HCT116 (cell line): ENCODE data around the gene RPS24. TPM values are rescaled to one million over a fixed set of nuclear protein-coding genes. Genes with fewer than 3 reads are reported as not detected.

ENCODE experiments used
- ATAC-seq: fragments of 200-7000 bp; cut with Tn5 transposase; 2 replicates; pipeline ENCODE4 v1.9.1; 2020; ENCODE audit warnings: mild to moderate bottlenecking, moderate library complexity
- BruUV-seq: library from RNA; stranded (reverse); fragments of 400-500 nt; replicated peaks from 2 replicates; lab custom pipeline; 2021; lab: Mats Ljungman, UMichigan
- CTCF ChIA-PET: fragments of 300-600 bp; sonication (Branson Sonifier 250); formaldehyde crosslinking; loops from one replicate; lab custom pipeline; 2021; ENCODE audit warnings: antibody characterized with exemption; lab: Charles Lee
- POLR2A ChIA-PET: fragments of 300-600, 350-600 bp; sonication (Branson Sonifier 250); formaldehyde crosslinking; loops from one replicate; lab custom pipeline; 2021; ENCODE audit warnings: antibody characterized with exemption; lab: Charles Lee
- RAD21 ChIA-PET, 2 experiments: fragments of 300-600 bp; sonication (Branson Sonifier 250); formaldehyde crosslinking; loops; one replicate each; lab custom pipeline; 2023; ENCODE audit warnings: low total read pairs in 2 of 2; ENCODE audit not compliant: uncharacterized antibody in 2 of 2, unreplicated experiment in 2 of 2, low non-redundant PET in 1 of 2; lab: Charles Lee
- DNase-seq: peaks from one replicate; pipeline ENCODE4 v3.0.0-alpha.2; 2010; ENCODE audit warnings: low read depth, low spot score
- H2AFZ ChIP-seq: fragments of 200-600 bp; shearing (Covaris generic), sonication (generic); 2 replicates; pipeline ENCODE4 v1.6.1; 2017; ENCODE audit warnings: low read depth, mixed run types, mixed read lengths, antibody characterized with exemption, low read length; ENCODE audit not compliant: poor library complexity, severe bottlenecking
- H3K27ac ChIP-seq: 2 replicates; pipeline ENCODE4 v1.5.1; 2012; ENCODE audit warnings: low read depth, low read length
- H3K27me3 ChIP-seq: fragments of 200-600 bp; sonication (generic); 2 replicates; pipeline ENCODE4 v1.6.1; 2016; ENCODE audit warnings: mixed run types, low read length, mixed read lengths; ENCODE audit not compliant: insufficient read depth
- H3K36me3 ChIP-seq, 2 experiments: fragments of 200-500 bp in 1 of 2; fragments of 200-600 bp in 1 of 2; sonication (Bioruptor generic) in 1 of 2; sonication (generic) in 1 of 2; 2 replicates each; pipeline versions ENCODE4 v1.5.1 to v1.6.1; 2014 to 2016; ENCODE audit warnings: low read length in 2 of 2, inconsistent platforms in 1 of 2, mixed read lengths in 1 of 2, mixed run types in 1 of 2; ENCODE audit not compliant: insufficient read depth in 2 of 2, control insufficient read depth in 1 of 2
- H3K4me1 ChIP-seq, 2 experiments: fragments of 200-600 bp in 1 of 2; sonication (generic) in 1 of 2; 2 replicates each; pipeline versions ENCODE4 v1.5.1 to v1.6.1; 2012 to 2017; ENCODE audit warnings: low read length in 2 of 2, inconsistent platforms in 1 of 2, mild to moderate bottlenecking in 1 of 2, mixed read lengths in 1 of 2, mixed run types in 1 of 2, moderate library complexity in 1 of 2; ENCODE audit not compliant: insufficient read depth in 2 of 2, control insufficient read depth in 1 of 2
- H3K4me2 ChIP-seq: fragments of 200-600 bp; sonication (generic); 2 replicates; pipeline ENCODE4 v1.6.1; 2017; ENCODE audit warnings: mixed run types, low read length, mixed read lengths
- H3K4me3 ChIP-seq, 2 experiments: fragments of 200-600 bp in 1 of 2; sonication (generic) in 1 of 2; replicated peaks in 1 of 2; 2 replicates each; pipeline ENCODE4 v1.5.1; 2011 to 2016; ENCODE audit warnings: low read length in 2 of 2, control low read depth in 1 of 2, low read depth in 1 of 2, mild to moderate bottlenecking in 1 of 2, mixed read lengths in 1 of 2, mixed run types in 1 of 2
- H3K79me2 ChIP-seq: fragments of 200-600 bp; sonication (generic); 2 replicates; pipeline ENCODE4 v1.6.1; 2017; ENCODE audit warnings: mild to moderate bottlenecking, mixed run types, low read length, moderate library complexity, mixed read lengths; ENCODE audit not compliant: insufficient read depth
- H3K9ac ChIP-seq: fragments of 200-600 bp; sonication (generic); 2 replicates; pipeline ENCODE4 v1.6.1; 2016; ENCODE audit warnings: low read length, mixed read lengths
- H3K9me2 ChIP-seq: fragments of 200-600 bp; sonication (generic), shearing (Covaris generic); 2 replicates; pipeline ENCODE4 v1.6.1; 2017; ENCODE audit warnings: mixed run types, mild to moderate bottlenecking, moderate library complexity; ENCODE audit not compliant: insufficient read depth
- H3K9me3 ChIP-seq, 2 experiments: fragments of 200-500 bp in 1 of 2; fragments of 200-600 bp in 1 of 2; sonication (Bioruptor generic) in 1 of 2; sonication (generic) in 1 of 2; 2 replicates each; pipeline ENCODE4 v1.6.1; 2014 to 2017; ENCODE audit warnings: low read length in 2 of 2, mixed read lengths in 2 of 2, inconsistent platforms in 1 of 2, low read depth in 1 of 2, mild to moderate bottlenecking in 1 of 2, mixed run types in 1 of 2, moderate library complexity in 1 of 2; ENCODE audit not compliant: control insufficient read depth in 1 of 2, insufficient read depth in 1 of 2
- H4K20me1 ChIP-seq: fragments of 200-600 bp; sonication (generic), shearing (Covaris generic); 2 replicates; pipeline ENCODE4 v1.6.1; 2017; ENCODE audit warnings: mixed run types, mild to moderate bottlenecking, moderate library complexity; ENCODE audit not compliant: insufficient read depth
- CBX3 ChIP-seq: IDR thresholded peaks from 2 replicates; pipeline ENCODE4 v1.6.1; 2012; ENCODE audit warnings: low read depth
- EGR1 ChIP-seq: IDR thresholded peaks from 2 replicates; pipeline ENCODE4 v1.6.1; 2012; ENCODE audit warnings: low read depth
- EZH2 ChIP-seq: fragments of 200-600 bp; sonication (generic); IDR thresholded peaks from 2 replicates; pipeline ENCODE4 v1.6.1; 2017; ENCODE audit warnings: antibody characterized with exemption, mixed run types
- EZH2phosphoT487 ChIP-seq: fragments of 200-600 bp; IDR thresholded peaks from 2 replicates; pipeline ENCODE4 v1.6.1; 2018; ENCODE audit warnings: antibody characterized with exemption, borderline replicate concordance
- FOSL1 ChIP-seq: IDR thresholded peaks from 2 replicates; pipeline ENCODE4 v1.6.1; 2012; ENCODE audit warnings: low read depth
- JUND ChIP-seq: IDR thresholded peaks from 2 replicates; pipeline ENCODE4 v1.6.1; 2012
- POLR2A ChIP-seq: IDR thresholded peaks from 2 replicates; pipeline ENCODE4 v1.7.0; 2011; ENCODE audit warnings: borderline replicate concordance; ENCODE audit not compliant: insufficient read depth, insufficient read length; ENCODE audit errors: extremely low read depth
- POLR2AphosphoS5 ChIP-seq: IDR thresholded peaks from 2 replicates; pipeline ENCODE4 v1.6.1; 2011; ENCODE audit warnings: mild to moderate bottlenecking, low read depth, low read length, moderate library complexity
- RAD21 ChIP-seq: IDR thresholded peaks from 2 replicates; pipeline ENCODE4 v1.6.1; 2012; ENCODE audit warnings: low read depth, mild to moderate bottlenecking
- SIN3A ChIP-seq: IDR thresholded peaks from 2 replicates; pipeline ENCODE4 v1.6.1; 2012; ENCODE audit warnings: low read depth
- SRF ChIP-seq: IDR thresholded peaks from 2 replicates; pipeline ENCODE4 v1.6.1; 2012; ENCODE audit warnings: low read depth
- ZBTB33 ChIP-seq: IDR thresholded peaks from 2 replicates; pipeline ENCODE4 v1.6.1; 2011; ENCODE audit warnings: mild to moderate bottlenecking, low read length, moderate library complexity; ENCODE audit not compliant: insufficient replicate concordance; ENCODE audit errors: extremely low read depth
- ZNF274 ChIP-seq: fragments of 200-500 bp; sonication (Bioruptor generic); IDR thresholded peaks from 2 replicates; pipeline ENCODE4 v1.6.1; 2014; ENCODE audit warnings: mild to moderate bottlenecking, low read depth, low read length, inconsistent platforms
- intact Hi-C: fragments of 100-400 bp; cut with micrococcal nuclease; formaldehyde crosslinking; loops from 2 replicates; pipeline ENCODE4 v1.10.0; 2022
- total RNA-seq: library from RNA; stranded (reverse); gene quantifications from one replicate; pipeline ENCODE4 v1.2.1, GENCODE V29; 2021; ENCODE audit not compliant: unreplicated experiment
- TF ChIP-seq, protein P1 (sequence below), 3 experiments: fragments of 200-600 bp in 1 of 3; sonication (generic) in 1 of 3; IDR thresholded peaks in 2 of 3; conservative IDR thresholded peaks in 1 of 3; 2 replicates each; pipeline ENCODE4 v1.5.1; 2012 to 2017; ENCODE audit warnings: low read depth in 2 of 3, low read length in 2 of 3, antibody characterized with exemption in 1 of 3, borderline replicate concordance in 1 of 3, control low read depth in 1 of 3, mild to moderate bottlenecking in 1 of 3, mixed read lengths in 1 of 3, mixed run types in 1 of 3, moderate library complexity in 1 of 3; ENCODE audit not compliant: insufficient read depth in 1 of 3
- TF ChIP-seq, protein P2 (sequence below): IDR thresholded peaks from 2 replicates; pipeline ENCODE4 v1.6.1; 2012

RPS24 gene
- total RNA-seq, 1 experiment from 2014 or later, result 1,764 TPM

DNA sequence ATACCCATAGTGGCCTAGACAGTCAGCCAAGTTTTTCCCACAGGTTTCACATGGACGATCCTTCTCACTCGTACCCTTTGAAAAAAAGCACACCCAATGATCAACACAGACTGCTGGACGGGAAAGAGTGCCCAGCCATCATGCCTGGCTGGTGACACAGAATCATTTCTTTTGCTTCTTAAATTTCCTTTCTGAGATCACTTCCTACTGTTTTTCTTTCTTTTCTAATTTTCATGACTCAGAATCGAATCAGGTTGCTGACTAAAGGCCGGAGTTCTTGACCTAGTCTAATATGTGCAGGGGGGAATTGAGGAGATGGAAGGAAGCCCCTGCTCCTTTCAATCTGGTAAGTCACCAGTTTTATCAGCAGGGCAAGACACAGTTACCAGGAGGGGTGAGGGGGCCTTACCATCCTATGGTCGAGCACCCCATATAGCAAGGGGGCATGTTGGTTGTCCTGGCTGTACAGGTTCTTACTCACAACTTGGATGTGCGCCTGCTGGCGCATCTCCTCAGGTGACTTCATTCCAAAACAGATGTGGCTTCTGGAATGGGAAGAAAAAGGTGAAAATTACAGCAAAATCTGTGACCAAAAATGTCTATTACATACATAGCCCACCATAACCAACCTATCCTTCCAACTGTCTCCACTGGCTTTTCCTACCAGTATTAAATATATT lies 7.8 kb upstream of the RPS24 start:
- no peak overlapping the region for H3K4me3 ChIP-seq
- BruUV-seq, result no TSS peak
- ChIA-PET POLR2A (no interaction called here), RAD21 (no interaction called here), CTCF (no interaction called here)
- H4K20me1 ChIP-seq, result no peaks in the 10 kb centered on the region
- H3K4me1 ChIP-seq, result peaks cover 3 to 36% of the 10 kb centered on the region in 2 experiments
- no peak overlapping the region for H2AFZ ChIP-seq
- H3K79me2 ChIP-seq, result peaks cover 29% of the 10 kb centered on the region
- no peak for TF ChIP-seq EZH2phosphoT487
- TF ChIP-seq POLR2A, result no peak
- TF ChIP-seq ZNF274, result no peak
- TF ChIP-seq FOSL1, result peak; percentile 60
- peak; percentile 9; the same call in 1 of the 2 replicates for TF ChIP-seq JUND
- TF ChIP-seq SIN3A, result no peak
- H3K9ac ChIP-seq, result no peak overlapping the region
- no peak overlapping the region for H3K27ac ChIP-seq
- H3K9me2 ChIP-seq, result no peaks in the 10 kb centered on the region
- H3K4me2 ChIP-seq, result no peak overlapping the region
- H3K9me3 ChIP-seq, result no peaks in the 10 kb centered on the region
- intact Hi-C loops, result loop anchor here (5.0 kb wide), 2 partner anchors 119 to 859 kb away; no protein-coding TSS in a partner anchor
- DNase-seq (no peak), ATAC-seq (no peak)
- H3K27me3 ChIP-seq, result no peaks in the 10 kb centered on the region
- H3K36me3 ChIP-seq, result peaks cover 42 to 45% of the 10 kb centered on the region in 2 experiments

DNA sequence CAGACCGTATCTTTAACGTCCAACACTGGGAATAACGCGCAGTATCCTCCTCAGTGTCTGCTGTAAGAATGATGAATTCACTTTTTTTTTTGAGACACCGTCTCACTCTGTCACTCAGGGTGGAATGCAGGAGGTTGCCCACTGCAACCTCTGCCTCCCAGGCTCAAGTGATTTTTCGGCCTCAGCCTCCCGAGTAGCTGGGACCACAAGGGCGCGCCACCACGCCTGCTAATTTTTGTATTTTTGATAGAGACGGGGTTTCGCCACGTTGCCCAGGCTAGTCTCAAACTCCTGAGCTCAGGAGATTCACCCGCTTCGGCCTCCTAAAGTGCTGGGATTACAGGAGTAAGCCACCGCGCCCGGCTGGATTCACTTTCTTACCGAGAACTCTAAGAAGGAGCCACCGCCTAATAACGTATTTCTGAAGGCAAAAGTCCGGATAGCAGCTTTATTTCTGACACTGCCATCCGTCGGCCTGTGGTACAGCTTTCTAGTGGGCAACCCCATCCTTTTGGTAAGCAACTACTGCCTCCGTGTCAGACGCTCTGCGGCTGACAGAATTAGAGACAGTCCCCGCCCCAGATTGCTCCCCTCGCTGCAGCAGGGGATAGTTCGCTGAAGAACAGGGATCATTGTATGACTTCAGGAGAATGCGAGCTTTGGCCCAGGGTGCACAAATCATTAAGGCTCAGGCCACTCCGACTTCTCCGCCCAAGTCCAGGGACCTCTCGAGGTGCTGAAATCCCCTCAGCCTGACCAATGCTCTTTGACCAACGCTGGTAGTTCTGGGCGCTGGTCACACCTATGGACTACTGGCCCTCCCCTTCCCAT lies 5.0 kb upstream of the RPS24 start:
- intact Hi-C loops, result loop anchor here (2.0 to 5.0 kb wide), 3 partner anchors 121 to 861 kb away; no protein-coding TSS in a partner anchor
- ATAC-seq, result no peak

More for the DNA sequence above, 5.0 kb upstream of the RPS24 start:
- peaks cover 22 to 24% of the 10 kb centered on the region in 2 experiments for H3K36me3 ChIP-seq
- POLR2A ChIA-PET, result no interaction called here
- peaks cover 3 to 40% of the 10 kb centered on the region in 2 experiments for H3K4me1 ChIP-seq
- RAD21 ChIA-PET, result no interaction called here
- H3K27me3 ChIP-seq, result no peaks in the 10 kb centered on the region
- CTCF ChIA-PET, result interaction anchor here (1.3 kb wide), 1 partner anchor 139 kb away, joined by 14 read pairs; no protein-coding TSS in a partner anchor
- H3K79me2 ChIP-seq, result peaks cover 30% of the 10 kb centered on the region
- H4K20me1 ChIP-seq, result no peaks in the 10 kb centered on the region
- H3K9me2 ChIP-seq, result no peaks in the 10 kb centered on the region
- BruUV-seq, result TSS peak; percentile 53
- peak overlapping the region; percentile 85 for H3K4me2 ChIP-seq
- TF ChIP-seq EZH2 (no peak), SRF (no peak), FOSL1 (no peak), ZBTB33 (no peak), JUND (no peak), POLR2AphosphoS5 (no peak), EGR1 (no peak), CBX3 (no peak), RAD21 (0 out of 2 replicates have a peak, but pooled peaks have one; percentile 5)
- TF ChIP-seq, protein P1, sequence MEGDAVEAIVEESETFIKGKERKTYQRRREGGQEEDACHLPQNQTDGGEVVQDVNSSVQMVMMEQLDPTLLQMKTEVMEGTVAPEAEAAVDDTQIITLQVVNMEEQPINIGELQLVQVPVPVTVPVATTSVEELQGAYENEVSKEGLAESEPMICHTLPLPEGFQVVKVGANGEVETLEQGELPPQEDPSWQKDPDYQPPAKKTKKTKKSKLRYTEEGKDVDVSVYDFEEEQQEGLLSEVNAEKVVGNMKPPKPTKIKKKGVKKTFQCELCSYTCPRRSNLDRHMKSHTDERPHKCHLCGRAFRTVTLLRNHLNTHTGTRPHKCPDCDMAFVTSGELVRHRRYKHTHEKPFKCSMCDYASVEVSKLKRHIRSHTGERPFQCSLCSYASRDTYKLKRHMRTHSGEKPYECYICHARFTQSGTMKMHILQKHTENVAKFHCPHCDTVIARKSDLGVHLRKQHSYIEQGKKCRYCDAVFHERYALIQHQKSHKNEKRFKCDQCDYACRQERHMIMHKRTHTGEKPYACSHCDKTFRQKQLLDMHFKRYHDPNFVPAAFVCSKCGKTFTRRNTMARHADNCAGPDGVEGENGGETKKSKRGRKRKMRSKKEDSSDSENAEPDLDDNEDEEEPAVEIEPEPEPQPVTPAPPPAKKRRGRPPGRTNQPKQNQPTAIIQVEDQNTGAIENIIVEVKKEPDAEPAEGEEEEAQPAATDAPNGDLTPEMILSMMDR (IDR thresholded peaks at IDR 0.05 in 2 of 3, conservative IDR thresholded peaks at IDR 0.05 in 1 of 3; ENCODE audit: borderline replicate concordance in 1 of 3, insufficient read depth in 1 of 3, low read depth in 2 of 3, low read length in 2 of 3), result 0 out of 6 replicates have a peak, but pooled peaks of 1 of the 3 experiments have one; percentile 10
- TF ChIP-seq, protein P2, sequence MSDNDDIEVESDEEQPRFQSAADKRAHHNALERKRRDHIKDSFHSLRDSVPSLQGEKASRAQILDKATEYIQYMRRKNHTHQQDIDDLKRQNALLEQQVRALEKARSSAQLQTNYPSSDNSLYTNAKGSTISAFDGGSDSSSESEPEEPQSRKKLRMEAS, result no peak
- no peaks in the 10 kb centered on the region for H3K9me3 ChIP-seq
- H2AFZ ChIP-seq, result no peak overlapping the region
- no peak for DNase-seq
- peak overlapping the region; percentile 86 for H3K9ac ChIP-seq
- H3K27ac ChIP-seq, result peak overlapping the region; percentile 63
- H3K4me3 ChIP-seq, result peak overlapping the region; percentile 67 to 97
